Stomach (tissue), 9 donors: ENCODE results near the gene METTL3. TPM values are rescaled to one million over a fixed set of nuclear protein-coding genes. Genes with fewer than 3 reads are reported as not detected.

Experiments
- DNase-seq, 2 donors: peaks; one replicate each; pipeline versions ENCODE4 v3.0.0 to v3.0.0-alpha.2; 2013 to 2019
- H3K27ac ChIP-seq, 5 donors: fragments of 200-600 bp in 4 of 5; sonication (generic) in 4 of 5; one replicate each; pipeline ENCODE4 v1.5.1; 2013 to 2019; ENCODE audit warnings: mild to moderate bottlenecking in 1 of 5, moderate library complexity in 1 of 5
- H3K27me3 ChIP-seq, 3 donors: fragments of 200-600 bp; sonication (generic); one replicate each; pipeline ENCODE4 v1.5.1; 2017 to 2019; ENCODE audit warnings: mixed run types in 1 of 3
- H3K36me3 ChIP-seq, 4 donors: fragments of 200-600 bp; sonication (generic); 1 replicate in 3 of 4; 2 replicates in 1 of 4; pipeline ENCODE4 v1.5.1; 2016 to 2019
- H3K4me1 ChIP-seq, 4 donors: fragments of 200-600 bp; sonication (generic); one replicate each; pipeline ENCODE4 v1.5.1; 2016 to 2019
- H3K4me3 ChIP-seq, 4 donors: fragments of 200-600 bp; sonication (generic) in 3 of 4; one replicate each; pipeline ENCODE4 v1.5.1; 2016 to 2019; ENCODE audit warnings: mild to moderate bottlenecking in 1 of 4
- H3K9me3 ChIP-seq, 4 donors: fragments of 200-600 bp; sonication (generic); one replicate each; pipeline ENCODE4 v1.5.1; 2016 to 2019
- CTCF ChIP-seq, 7 experiments: fragments of 450-650 bp in 4 of 7; fragments of 200-600 bp in 3 of 7; sonication (generic) in 3 of 7; IDR thresholded peaks; one replicate each; pipeline ENCODE4 v1.5.1; 2016 to 2019; ENCODE audit warnings: antibody characterized with exemption in 7 of 7, control low read depth in 2 of 7, mild to moderate bottlenecking in 1 of 7
- EP300 ChIP-seq: sonication (generic); formaldehyde crosslinking; IDR thresholded peaks from one replicate; pipeline ENCODE4 v1.6.1; 2017; ENCODE audit warnings: antibody characterized with exemption
- POLR2A ChIP-seq, 4 donors: fragments of 450-650 bp; IDR thresholded peaks; one replicate each; pipeline ENCODE4 v1.6.1; 2016; ENCODE audit warnings: antibody characterized with exemption in 4 of 4, control low read depth in 2 of 4, mild to moderate bottlenecking in 1 of 4, moderate library complexity in 1 of 4
- POLR2AphosphoS5 ChIP-seq, 3 donors: sonication (generic); formaldehyde crosslinking; IDR thresholded peaks; one replicate each; pipeline ENCODE4 v1.6.1; 2016; ENCODE audit warnings: antibody characterized with exemption in 3 of 3
- WGBS, 5 donors: extraction: QIAGEN DNeasy Blood & Tissue Kit in 3 of 5; methylation state at CpG; one replicate each; pipeline versions ENCODE4 v1.1.5 to v1.1.7; 2013 to 2018; 5-methylcytosine and 5-hydroxymethylcytosine counted together
- intact Hi-C: fragments of 100-400 bp; cut with DNase I; formaldehyde crosslinking; loops from one replicate; pipeline ENCODE4 v1.15.1; 2023; ENCODE audit warnings: low total_unique reads
- polyA plus RNA-seq, 3 donors: library from polyadenylated mRNA; stranded (reverse); fragments of 200-250 nt; gene quantifications; one replicate each; pipeline ENCODE4 v1.2.3, GENCODE V29; 2013
- total RNA-seq, 5 donors: library from RNA; depleted of rRNA; stranded (reverse); fragments of >200 nt; gene quantifications; one replicate each; pipeline versions ENCODE4 v1.1.0 to v1.2.3, GENCODE V29; 2014 to 2016
- donor health status: healthy with polysubstance abuse.
- donor health status: Bipolar disorder and iron deficiency.
- donor health status: healthy.

Gene METTL3
- total and polyA plus RNA-seq, 8 donors, result 8.6 to 84.3 (median 41.2) TPM

- H3K36me3 ChIP-seq, result no peaks in the 10 kb centered on the region
- intact Hi-C loops, result no loop called here
- H3K4me3 ChIP-seq, result no peak overlapping the region
- H3K9me3 ChIP-seq, result no peaks in the 10 kb centered on the region
- no peak for DNase-seq
- H3K27ac ChIP-seq, result no peak overlapping the region
- peaks cover 0 to 35% (median 6%) of the 10 kb centered on the region in 3 donors for H3K27me3 ChIP-seq
- H3K4me1 ChIP-seq, result peaks cover 4 to 7% (median 7%) of the 10 kb centered on the region in 4 donors
- TF ChIP-seq POLR2AphosphoS5 (IDR thresholded peaks at IDR 0.05) (no peak), POLR2A (IDR thresholded peaks at IDR 0.05) (no peak), CTCF (IDR thresholded peaks at IDR 0.05) (no peak), EP300 (no peak)
- 87 to 90% (median 88%) methylated on average over 9 of the region's 9 CpGs for WGBS, 5 donors
Observed at GRCh38 chr14:21541413-21542074, 30.4 kb upstream of the METTL3 start.

GRCh38 chr14:21539189-21539940, 28.2 kb upstream of the METTL3 start:
- H3K9me3 ChIP-seq, result no peaks in the 10 kb centered on the region
- TF ChIP-seq EP300 (no peak), POLR2AphosphoS5 (IDR thresholded peaks at IDR 0.05) (no peak), POLR2A (IDR thresholded peaks at IDR 0.05) (no peak), CTCF (IDR thresholded peaks at IDR 0.05) (no peak)
- intact Hi-C loops, result no loop called here
- DNase-seq, result no peak
- H3K4me3 ChIP-seq, result no peak overlapping the region
- H3K27ac ChIP-seq, result no peak overlapping the region
- 15 to 29% (median 18%) methylated on average over 3 of the region's 3 CpGs for WGBS, 5 donors
- no peaks in the 10 kb centered on the region for H3K36me3 ChIP-seq
- peaks cover 8 to 12% (median 11%) of the 10 kb centered on the region in 4 donors for H3K4me1 ChIP-seq
- peaks cover 0 to 56% (median 20%) of the 10 kb centered on the region in 3 donors for H3K27me3 ChIP-seq

- peaks cover 8 to 12% (median 11%) of the 10 kb centered on the region in 4 donors for H3K4me1 ChIP-seq
- peaks cover 0 to 66% (median 23%) of the 10 kb centered on the region in 3 donors for H3K27me3 ChIP-seq
- no peaks in the 10 kb centered on the region for H3K9me3 ChIP-seq
- intact Hi-C loops, result no loop called here
- H3K27ac ChIP-seq, result no peak overlapping the region
- H3K4me3 ChIP-seq, result peak overlapping the region; percentile 37 to 42 (median 40)
- H3K36me3 ChIP-seq, result no peaks in the 10 kb centered on the region
- no peak for DNase-seq
- TF ChIP-seq EP300, result no peak
- TF ChIP-seq POLR2A (IDR thresholded peaks at IDR 0.05), result no peak
- TF ChIP-seq CTCF (IDR thresholded peaks at IDR 0.05), result no peak
- TF ChIP-seq POLR2AphosphoS5 (IDR thresholded peaks at IDR 0.05), result no peak
- 6 to 14% (median 10%) methylated on average over 3 of the region's 3 CpGs for WGBS, 5 donors
Observed at GRCh38 chr14:21537090-21537424, 25.9 kb upstream of the METTL3 start.

GRCh38 chr14:21536418-21537089, 25.4 kb upstream of the METTL3 start:
- 3 to 6% (median 4%) methylated on average over 25 of the region's 25 CpGs for WGBS, 5 donors
- peak in 1 of 2 donors; percentile 51 for DNase-seq

More at GRCh38 chr14:21536418-21537089, 25.4 kb upstream of the METTL3 start:
- Histone ChIP-seq H3K27me3 (peaks cover 0 to 66% (median 23%) of the 10 kb centered on the region in 3 donors), H3K9me3 (no peaks in the 10 kb centered on the region), H3K27ac (no peak overlapping the region), H3K4me1 (peaks cover 8 to 12% (median 11%) of the 10 kb centered on the region in 4 donors), H3K36me3 (no peaks in the 10 kb centered on the region), H3K4me3 (peak overlapping the region; percentile 37 to 42 (median 40))
- no peak for TF ChIP-seq POLR2A (IDR thresholded peaks at IDR 0.05)
- TF ChIP-seq CTCF (IDR thresholded peaks at IDR 0.05), result no peak
- TF ChIP-seq EP300, result no peak
- TF ChIP-seq POLR2AphosphoS5 (IDR thresholded peaks at IDR 0.05), result no peak
- intact Hi-C loops, result no loop called here
